A549 treated with Mapracorat at 1 μM for 4 hours (cell line): ENCODE results near the gene CHRFAM7A. TPM values are rescaled to one million over a fixed set of nuclear protein-coding genes. Genes with fewer than 3 reads are reported as not detected.

ENCODE experiments used
- total RNA-seq: library from RNA; stranded (reverse); fragments of 200-300 nt; extraction: Qiagen RNA extraction; gene quantifications from 5 replicates; pipeline ENCODE4 v1.2.3, GENCODE V29; 2022

Gene CHRFAM7A
- total RNA-seq = 4.6 to 8.9 TPM (median 7.4 TPM) in 5 replicates

DNA sequence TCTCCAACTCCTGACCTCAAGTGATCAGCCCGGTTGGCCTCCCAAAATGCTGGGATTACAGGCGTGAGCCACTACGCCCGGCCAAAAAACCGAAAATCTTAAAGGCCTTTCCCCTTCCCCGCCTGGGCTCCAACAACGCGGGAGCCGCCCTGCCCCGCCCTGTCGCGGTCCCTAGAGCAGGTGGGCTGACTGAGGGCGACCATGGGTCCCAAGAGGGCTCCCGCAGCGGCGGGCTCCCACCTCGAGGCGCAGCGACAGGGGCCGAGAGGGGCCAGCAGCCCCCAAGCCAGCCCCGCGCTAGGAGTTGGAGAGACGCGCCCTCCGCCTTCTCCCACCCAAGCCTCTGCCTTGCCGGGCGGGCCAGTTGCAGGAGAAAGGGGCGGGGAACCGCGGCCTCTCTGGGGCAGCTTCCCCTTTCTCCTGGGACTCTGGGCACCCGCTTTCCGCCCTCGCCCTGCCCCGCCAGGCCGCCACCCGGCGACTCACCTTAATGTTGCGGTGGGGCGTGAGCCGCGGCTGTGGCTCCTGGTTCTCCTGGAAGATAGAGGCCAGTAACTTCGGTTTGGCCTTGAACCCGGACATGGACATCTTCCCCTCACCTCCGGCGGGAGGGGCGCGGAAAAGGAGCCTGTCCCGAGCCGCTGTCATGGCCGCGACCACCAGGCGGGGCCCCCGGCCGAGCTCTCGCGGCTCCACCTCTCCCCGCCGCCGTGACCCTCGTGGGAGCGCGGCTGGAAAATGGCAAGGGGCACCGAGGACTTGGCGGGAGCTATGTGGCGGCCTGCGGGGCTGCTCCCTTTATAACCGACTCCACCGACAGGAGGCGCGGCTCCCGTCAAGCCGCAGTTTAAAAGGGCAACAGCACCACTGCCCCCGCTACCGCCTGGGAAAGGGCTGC lies at the start of gene CHRFAM7A:
TSS of gene CHRFAM7A (minus strand) at position 775 of the 898 bp plus-strand sequence. CDS start 10,189 bp downstream, outside the sequence.

DNA sequence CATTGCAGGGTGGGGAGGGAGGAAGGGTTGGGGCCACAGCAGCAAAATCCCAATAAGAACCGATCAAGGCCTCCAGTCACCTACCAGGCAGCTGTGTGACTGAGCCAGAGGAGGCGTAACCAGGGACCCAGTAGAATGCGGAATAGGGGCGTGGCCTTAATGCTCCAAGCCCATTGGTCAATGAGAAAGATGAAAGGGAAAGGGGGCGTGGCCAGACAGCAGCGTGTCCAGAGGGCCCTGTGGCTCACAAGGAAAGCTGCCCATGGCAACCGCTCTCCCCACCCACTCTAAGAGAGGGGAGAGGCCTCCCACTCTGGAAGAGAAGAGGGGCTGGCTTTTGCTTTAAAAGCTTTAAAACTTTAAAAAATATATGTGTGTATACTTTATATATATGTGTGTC lies 20.8 kb upstream of the CHRFAM7A start, which contains the start of gene GOLGA8R:
TSS of gene GOLGA8R (minus strand) at position 101 of the 400 bp plus-strand sequence. CDS start at position 3, 98 bp downstream.

Other genes starting within 250 kb of the CHRFAM7A start
- gene GOLGA8R, start 20.7 kb upstream of the CHRFAM7A start, total RNA-seq = 0.17 to 0.26 TPM (median 0.22 TPM) in 4 of 5 replicates, not detected in the other
- gene GOLGA8Q, start 158.5 kb upstream of the CHRFAM7A start, total RNA-seq = 0.17 to 0.22 TPM in 2 of 5 replicates, not detected in the others
- gene GOLGA8H, start 210.5 kb upstream of the CHRFAM7A start, total RNA-seq = 1.9 to 3.7 TPM (median 2.6 TPM) in 5 replicates